Endometrial microvascular endothelial cells (primary cell): ENCODE data around the gene EVX2. TPM values are rescaled to one million over a fixed set of nuclear protein-coding genes. Genes with fewer than 3 reads are reported as not detected.

ENCODE experiments used
- in situ Hi-C: cut with HindIII; loops from 2 replicates; pipeline ENCODE4 v1.10.0; 2017; ENCODE audit warnings: low sequenced_read_pairs, low pct_unique_long_range_greater_than_20kb; ENCODE audit errors: inconsistent ontology term
- total RNA-seq: library from RNA; depleted of rRNA; stranded (reverse); fragments of >200 nt; gene quantifications from one replicate; pipeline ENCODE4 v1.2.3, GENCODE V29; 2015; ENCODE audit errors: inconsistent ontology term

The EVX2 gene
- total RNA-seq, 1 donor from 2014 or later = not detected

- in situ Hi-C loops = loop anchor here (10.0 kb wide), 1 partner anchor 1021 kb away; no protein-coding TSS in a partner anchor
These were observed 39.8 kb upstream of the EVX2 start for GRCh38 chr2:176123411-176124109.

GRCh38 chr2:176122683-176123410, 39.1 kb upstream of the EVX2 start, which contains the start of gene HOXD9:
HOXD9 (plus strand) TSS chr2:176122719; CDS start chr2:176122769, 50 bp downstream.
- in situ Hi-C loops = loop anchor here (10.0 kb wide), 1 partner anchor 1022 kb away; no protein-coding TSS in a partner anchor

- in situ Hi-C loops = loop anchor here (10.0 kb wide), 1 partner anchor 1023 kb away; no protein-coding TSS in a partner anchor
These were observed 38.4 kb upstream of the EVX2 start for GRCh38 chr2:176122052-176122682.

- in situ Hi-C loops = loop anchor here (10.0 kb wide), 1 partner anchor 1023 kb away; no protein-coding TSS in a partner anchor
These were observed 37.7 kb upstream of the EVX2 start for GRCh38 chr2:176121190-176122051.

GRCh38 chr2:176120364-176121189, 36.8 kb upstream of the EVX2 start:
- in situ Hi-C loops = loop anchor here (10.0 kb wide), 1 partner anchor 1024 kb away; no protein-coding TSS in a partner anchor

- in situ Hi-C loops = no loop called here
These were observed 35.0 kb upstream of the EVX2 start for GRCh38 chr2:176118601-176119339.

- in situ Hi-C loops = no loop called here
These were observed 34.1 kb upstream of the EVX2 start for GRCh38 chr2:176117823-176118371.

- in situ Hi-C loops = no loop called here
These were observed 33.5 kb upstream of the EVX2 start for GRCh38 chr2:176117162-176117822.

GRCh38 chr2:176115883-176116813, 32.4 kb upstream of the EVX2 start, which contains the start of gene HOXD10:
HOXD10 (plus strand) TSS chr2:176116778; CDS start chr2:176116834, 56 bp downstream.
- in situ Hi-C loops = no loop called here

GRCh38 chr2:176114930-176115625, 31.3 kb upstream of the EVX2 start:
- in situ Hi-C loops = no loop called here

- in situ Hi-C loops = no loop called here
These were observed 30.6 kb upstream of the EVX2 start for GRCh38 chr2:176114120-176114929.

- in situ Hi-C loops = no loop called here
These were observed 28.9 kb upstream of the EVX2 start for GRCh38 chr2:176112375-176113302.

- in situ Hi-C loops = no loop called here
These were observed 28.1 kb upstream of the EVX2 start for GRCh38 chr2:176111846-176112374.
